NCI-H82 (cell line): ENCODE measurements around the gene CCDC71L.

Source experiments
- DNase-seq: peaks from one replicate; lab custom pipeline; 2025; lab: John Stamatoyannopoulos, UW

Gene CCDC71L

DNA sequence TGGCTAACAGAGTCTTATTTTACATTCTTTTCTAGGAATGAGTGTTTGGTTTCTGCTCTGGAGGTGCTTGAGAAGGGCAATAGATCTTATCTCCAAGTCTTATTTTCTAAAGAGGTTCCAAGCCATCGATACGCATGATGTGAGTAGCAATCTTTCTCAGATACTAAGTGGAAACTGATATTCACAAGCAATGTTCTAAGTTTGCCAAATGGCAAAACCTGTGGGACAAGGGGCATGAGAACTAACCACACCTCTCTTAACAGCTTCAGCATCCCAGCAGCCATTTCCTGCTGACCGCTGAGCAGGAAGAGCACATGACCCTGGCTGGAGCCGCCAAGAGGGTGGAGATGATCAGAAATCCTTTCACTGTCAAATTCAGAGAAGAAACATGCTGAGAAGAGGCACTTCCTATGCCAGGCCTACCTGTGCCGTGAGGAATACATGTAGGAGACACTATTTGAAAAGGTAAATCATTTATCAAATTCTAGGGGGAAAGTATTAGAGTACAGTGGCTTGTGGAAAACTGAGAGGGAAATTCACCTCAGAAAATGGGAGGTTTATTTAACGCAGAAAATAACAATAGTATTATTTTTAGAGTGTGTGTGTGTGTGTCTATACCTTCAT, 35.2 kb downstream of the CCDC71L start:
- DNase-seq: no peak

GRCh38 chr7:106623853-106624252, 37.1 kb downstream of the CCDC71L start:
- no peak for DNase-seq

DNA sequence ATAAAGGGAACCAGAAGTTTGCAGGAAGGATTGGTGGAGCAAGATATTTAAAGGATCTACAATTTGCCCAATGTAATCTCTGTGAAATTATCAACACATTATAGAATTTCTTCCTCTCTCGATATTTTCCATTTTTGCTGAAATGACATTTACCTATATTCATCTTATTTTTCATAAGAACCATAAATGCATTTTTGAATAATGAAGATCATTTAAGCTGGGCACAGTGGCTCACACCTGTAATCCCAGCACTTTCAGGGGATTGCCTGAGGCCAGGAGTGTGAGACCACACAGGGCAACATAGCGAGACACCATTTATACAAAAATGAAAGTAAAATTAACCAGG, 37.7 kb downstream of the CCDC71L start:
- no peak for DNase-seq

DNA sequence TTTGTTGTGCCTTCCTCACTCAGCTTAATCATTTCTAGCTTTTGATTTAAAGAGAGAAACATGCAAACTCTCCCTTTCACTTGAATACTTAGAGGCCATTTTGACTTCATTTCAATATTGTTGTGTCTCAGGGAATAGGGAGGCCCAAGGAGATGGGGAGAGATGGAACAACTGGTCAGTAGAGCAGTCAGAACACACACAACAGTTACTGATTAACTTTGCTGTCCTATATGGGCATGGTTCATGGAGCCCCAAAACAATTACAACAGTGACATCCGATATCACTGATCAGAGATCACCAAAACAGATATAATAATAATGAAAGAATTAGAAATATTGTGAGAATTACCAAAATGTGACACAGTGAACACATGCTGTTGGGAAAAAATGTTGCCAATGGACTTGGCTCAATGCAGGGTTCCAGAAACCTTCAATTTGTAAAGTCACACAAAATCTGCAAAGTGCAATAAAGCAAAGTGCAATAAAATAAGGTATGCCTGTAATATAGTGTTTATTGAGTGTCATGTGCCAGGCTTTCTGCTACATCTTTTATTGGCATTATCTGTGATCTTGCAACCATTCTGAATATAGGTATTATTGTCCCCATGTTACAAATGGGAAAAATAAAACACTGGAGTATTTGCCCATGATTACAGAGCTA, 38.2 kb downstream of the CCDC71L start:
- no peak for DNase-seq

DNA sequence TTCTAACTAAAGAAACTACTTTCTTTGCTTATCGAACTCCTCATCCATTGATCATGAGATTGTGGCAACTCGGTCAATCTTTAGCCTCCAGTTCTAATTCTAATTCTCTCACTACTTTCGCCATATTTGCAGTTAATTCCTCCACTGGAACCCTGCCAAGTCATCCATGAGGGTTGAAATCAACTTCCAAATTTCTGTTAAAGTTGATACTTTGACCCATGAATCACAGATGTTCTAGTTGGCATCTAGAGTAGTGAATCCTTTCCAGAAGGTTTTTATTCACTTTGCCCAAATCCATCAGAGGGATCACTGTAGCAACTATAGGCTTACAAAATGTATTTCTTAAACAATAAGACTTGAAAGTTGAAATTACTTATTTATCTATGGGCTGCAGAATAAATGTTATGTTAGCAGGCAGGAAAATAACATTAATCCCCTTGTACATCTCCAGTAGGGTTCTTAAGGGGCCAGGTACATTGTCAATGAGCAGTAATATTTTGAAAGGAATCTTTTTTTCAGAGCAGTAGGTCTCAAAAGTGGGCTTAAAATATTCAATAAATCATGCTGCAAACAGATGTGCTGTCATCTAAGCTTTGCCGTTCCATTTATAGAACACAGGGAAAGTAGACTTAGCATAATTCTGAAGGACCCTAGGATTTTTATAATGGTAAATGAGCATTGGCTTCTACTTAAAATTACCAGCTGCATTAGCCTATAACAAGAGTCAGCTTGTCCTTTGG, 39.4 kb downstream of the CCDC71L start:
- no peak for DNase-seq

- no peak for DNase-seq
Measured at GRCh38 chr7:106620676-106621075, 40.3 kb downstream of the CCDC71L start.

DNA sequence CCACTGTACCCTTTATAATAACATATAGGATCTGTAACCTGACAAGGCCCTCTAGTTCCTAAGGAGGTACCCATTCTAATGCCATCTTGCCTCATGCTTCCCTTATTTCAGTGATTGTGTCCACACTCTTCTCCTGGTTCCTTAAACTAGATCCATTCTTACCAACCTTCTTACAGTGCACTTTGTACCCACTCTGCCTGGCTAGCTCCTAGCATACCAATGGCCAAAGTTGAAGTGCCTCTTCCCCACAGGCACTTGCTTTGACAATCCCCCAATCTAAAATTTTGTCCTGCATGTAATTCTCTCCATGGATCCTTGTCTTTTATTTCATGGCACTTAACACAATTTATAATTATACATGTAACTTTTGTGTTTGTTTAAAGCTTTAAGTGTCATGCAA, 40.9 kb downstream of the CCDC71L start:
- no peak for DNase-seq

GRCh38 chr7:106619213-106619612, 41.7 kb downstream of the CCDC71L start:
- no peak for DNase-seq

DNA sequence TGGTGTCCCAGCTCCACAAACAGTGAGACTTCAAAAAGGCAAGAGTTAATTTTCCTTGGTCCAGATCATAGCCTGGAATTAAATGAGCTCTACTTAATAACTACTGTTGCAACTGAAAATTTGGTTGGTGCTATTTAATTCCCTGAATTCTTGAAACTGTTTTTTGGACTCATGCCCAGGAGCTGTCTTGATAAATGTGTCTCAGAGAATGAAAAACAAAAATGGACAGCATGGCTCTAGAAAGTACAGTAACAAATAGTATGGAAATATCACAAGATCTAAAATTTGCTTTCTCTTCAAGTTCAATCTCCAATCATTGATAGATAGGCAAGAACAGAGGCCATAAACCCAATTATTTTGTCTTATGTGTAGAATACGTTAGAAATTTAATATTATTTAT, 42.5 kb downstream of the CCDC71L start:
- DNase-seq: no peak

GRCh38 chr7:106617860-106618259, 43.1 kb downstream of the CCDC71L start:
- DNase-seq: no peak

DNA sequence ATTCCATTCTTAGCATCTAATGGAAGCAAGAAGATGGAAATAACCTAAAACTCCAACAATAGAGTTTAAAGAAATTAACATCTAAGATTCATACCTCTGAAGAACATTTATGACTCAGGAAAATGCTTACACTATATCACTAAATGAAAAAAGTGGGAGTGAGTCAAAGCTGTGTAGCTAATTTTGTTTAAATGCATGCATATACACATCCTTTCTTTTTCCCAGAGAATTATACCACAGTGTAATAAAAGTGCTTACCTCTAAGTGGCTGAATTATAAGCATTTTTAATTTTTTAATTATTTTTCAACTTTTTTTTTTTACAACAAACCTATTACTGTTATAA, 44.3 kb downstream of the CCDC71L start:
- DNase-seq: no peak

DNA sequence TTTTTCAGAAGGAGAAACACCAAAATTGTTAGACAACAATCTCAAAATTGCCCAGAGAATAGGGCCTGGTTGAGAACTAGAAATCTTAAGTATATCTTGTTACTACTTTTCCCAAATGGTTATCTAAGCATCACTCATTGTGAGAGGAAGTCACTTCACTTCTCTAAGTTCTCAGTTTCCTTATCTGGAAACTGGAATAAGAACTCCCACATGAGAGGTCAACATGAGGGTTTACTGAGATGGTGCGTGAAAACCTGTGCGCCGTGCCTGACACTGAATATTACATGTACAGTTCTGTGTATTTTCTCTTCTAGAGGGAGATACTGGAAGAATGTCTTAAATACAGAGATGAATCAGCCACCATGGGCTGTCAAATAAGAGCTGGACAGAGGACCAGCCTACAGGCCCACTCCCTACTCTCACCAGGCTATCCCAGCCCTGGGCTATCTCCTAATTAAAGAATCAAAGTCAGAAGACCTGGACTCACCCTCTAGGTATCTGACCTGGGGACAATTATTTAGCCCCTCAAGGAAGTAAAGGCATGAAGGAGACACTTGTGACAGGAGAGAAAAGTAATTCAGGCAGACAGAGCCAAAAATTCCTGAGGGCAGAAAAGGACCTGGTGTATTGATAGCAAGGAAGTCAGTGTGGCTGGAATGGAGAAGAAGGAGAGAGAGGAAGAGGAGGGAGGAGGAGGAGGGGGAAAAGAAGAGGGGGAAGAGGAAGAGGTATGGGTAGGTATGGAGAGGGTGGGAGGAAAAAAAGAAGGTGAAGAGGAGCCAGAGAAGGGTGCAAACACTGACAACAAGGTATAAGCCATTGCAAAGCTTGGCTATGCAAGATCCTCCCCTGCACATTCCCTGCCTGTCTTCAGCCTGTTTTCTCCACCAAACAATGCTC, 44.9 kb downstream of the CCDC71L start:
- DNase-seq: no peak

GRCh38 chr7:106614751-106615150, 46.2 kb downstream of the CCDC71L start:
- DNase-seq: peak; percentile 13

- DNase-seq: no peak
Measured at GRCh38 chr7:106613848-106614560, 47.0 kb downstream of the CCDC71L start.

GRCh38 chr7:106613279-106613678, 47.7 kb downstream of the CCDC71L start:
- DNase-seq: no peak

GRCh38 chr7:106612432-106612831, 48.5 kb downstream of the CCDC71L start:
- DNase-seq: no peak

DNA sequence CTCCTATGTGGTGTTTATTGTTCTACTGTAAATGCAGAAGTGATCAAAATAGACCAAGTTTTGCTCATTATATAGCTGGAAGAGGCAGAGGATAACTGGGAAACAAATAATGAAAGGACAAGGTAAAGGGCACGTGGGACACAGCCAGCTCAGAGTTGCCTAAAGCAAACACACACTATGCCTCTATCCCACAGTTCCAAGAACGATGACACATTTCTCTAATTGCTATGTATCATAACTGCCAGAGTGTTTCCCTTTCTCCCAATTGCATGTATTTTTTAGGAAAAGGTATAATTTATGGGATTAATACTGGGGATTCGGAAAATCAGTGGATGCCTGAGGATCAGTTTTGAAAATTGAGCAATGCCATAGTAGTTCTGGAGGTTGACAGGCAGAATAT, 49.0 kb downstream of the CCDC71L start:
- DNase-seq: no peak

DNA sequence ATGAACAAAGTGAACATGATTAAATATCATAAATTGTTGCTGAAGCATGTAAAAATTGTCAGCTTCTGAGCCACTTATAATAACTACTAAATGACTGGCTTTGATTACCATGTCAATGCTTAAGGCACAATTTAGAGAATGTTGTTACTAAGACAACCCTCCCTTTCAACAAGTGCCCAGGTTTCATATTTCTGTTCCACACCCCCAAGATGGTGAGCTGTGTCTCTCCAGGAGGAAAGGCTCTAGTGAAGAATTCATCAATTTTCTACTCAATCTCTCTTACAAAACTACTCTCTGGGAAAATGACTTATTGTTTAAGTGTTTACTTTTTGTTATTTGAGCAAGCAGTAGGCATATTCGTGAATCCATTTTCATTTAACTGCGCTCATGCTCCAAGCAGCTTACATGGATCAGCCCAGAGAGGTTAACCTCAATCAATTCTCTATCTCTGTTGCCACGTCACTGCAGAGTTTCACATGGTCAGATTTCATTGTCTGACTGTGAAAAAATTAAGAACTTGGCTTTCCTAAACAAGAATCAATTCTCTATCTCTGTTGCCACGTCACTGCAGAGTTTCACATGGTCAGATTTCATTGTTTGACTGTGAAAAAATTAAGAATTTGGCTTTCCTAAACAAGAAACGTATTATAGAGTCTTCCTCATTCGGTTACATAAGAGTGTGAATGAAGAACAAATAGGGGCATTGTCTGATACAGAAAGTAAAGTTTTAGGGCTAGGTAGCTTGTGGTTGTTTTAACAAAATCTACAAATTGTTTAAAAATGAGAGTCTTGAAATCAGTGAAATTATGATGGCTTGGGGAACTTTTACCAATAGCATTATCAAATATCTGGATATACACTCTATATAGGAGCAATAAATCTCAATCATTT, 49.7 kb downstream of the CCDC71L start:
- DNase-seq: no peak

GRCh38 chr7:106609416-106609815, 51.5 kb downstream of the CCDC71L start:
- DNase-seq: no peak

- no peak for DNase-seq
Measured at GRCh38 chr7:106608661-106609060, 52.3 kb downstream of the CCDC71L start.
